Esophagus squamous epithelium (tissue), 4 donors: ENCODE results near the gene KRT13.

Source experiments
- POLR2A ChIP-seq, 4 donors: fragments of 450-650 bp; IDR thresholded peaks; one replicate each; pipeline ENCODE4 v1.6.1; 2017; ENCODE audit warnings: antibody characterized with exemption in 4 of 4, mild to moderate bottlenecking in 4 of 4, moderate library complexity in 3 of 4
- TF ChIP-seq, protein P1 (sequence below), 6 experiments: fragments of 450-650 bp in 4 of 6; fragments of 200-600 bp in 2 of 6; sonication (generic) in 2 of 6; IDR thresholded peaks; one replicate each; pipeline ENCODE4 v1.5.1; 2016 to 2019; ENCODE audit warnings: antibody characterized with exemption in 6 of 6, mild to moderate bottlenecking in 4 of 6, moderate library complexity in 4 of 6

DNA sequence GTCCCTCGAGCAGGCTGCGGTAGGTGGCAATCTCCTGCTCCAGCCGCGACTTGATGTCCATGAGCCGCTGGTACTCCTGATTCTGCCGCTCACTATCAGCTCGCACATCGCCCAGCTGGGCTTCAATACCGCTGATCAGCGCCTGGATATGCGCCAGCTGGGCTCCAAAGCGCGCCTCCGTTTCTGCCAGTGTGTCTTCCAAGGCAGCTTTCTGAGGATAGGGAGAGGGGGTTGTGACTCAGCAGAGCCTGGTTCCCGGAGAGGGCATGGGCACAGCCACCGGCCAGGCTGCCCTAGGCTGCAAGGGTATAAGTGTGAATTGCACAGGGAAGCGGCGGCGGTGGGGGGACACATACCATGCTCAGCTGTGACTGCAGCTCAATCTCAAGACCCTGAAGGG is 18.4 kb upstream of the KRT13 start:
- TF ChIP-seq, protein P1, sequence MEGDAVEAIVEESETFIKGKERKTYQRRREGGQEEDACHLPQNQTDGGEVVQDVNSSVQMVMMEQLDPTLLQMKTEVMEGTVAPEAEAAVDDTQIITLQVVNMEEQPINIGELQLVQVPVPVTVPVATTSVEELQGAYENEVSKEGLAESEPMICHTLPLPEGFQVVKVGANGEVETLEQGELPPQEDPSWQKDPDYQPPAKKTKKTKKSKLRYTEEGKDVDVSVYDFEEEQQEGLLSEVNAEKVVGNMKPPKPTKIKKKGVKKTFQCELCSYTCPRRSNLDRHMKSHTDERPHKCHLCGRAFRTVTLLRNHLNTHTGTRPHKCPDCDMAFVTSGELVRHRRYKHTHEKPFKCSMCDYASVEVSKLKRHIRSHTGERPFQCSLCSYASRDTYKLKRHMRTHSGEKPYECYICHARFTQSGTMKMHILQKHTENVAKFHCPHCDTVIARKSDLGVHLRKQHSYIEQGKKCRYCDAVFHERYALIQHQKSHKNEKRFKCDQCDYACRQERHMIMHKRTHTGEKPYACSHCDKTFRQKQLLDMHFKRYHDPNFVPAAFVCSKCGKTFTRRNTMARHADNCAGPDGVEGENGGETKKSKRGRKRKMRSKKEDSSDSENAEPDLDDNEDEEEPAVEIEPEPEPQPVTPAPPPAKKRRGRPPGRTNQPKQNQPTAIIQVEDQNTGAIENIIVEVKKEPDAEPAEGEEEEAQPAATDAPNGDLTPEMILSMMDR (IDR thresholded peaks at IDR 0.05) = no peak
- TF ChIP-seq POLR2A (IDR thresholded peaks at IDR 0.05) = no peak
